T-helper 1 cell (primary cell): Measurements from ENCODE around the gene CRYBG1.

Experiments used
- DNase-seq, 5 donors: peaks; one replicate each; pipeline ENCODE4 v3.0.0-alpha.2; 2012 to 2020

Gene CRYBG1

DNA sequence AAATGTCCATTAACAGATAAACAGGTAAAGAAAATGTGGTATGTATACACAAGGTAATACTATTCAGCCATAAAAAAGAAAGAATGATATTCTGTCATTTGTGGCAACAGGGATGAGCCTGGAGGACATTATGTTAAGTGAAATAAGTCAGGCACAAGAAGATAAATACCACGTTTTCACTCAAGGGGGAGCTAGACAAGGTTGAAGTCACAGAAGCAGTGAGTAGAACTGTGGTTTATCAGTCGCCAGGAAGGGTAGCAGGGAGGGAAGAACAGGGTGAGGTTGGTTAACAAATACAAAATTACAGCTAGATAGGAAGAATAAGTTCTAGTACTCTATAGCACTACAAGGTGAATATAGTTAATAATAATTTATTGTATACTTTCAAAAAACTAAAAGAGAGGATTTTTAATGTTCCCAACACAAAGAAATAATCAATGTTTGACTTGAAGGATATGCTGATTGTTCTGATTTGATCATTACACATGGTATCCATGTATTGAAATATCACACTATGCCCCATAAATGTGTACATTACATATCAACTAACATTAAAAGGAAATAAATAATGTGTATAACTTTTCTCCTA, 247.7 kb downstream of the CRYBG1 start:
- DNase-seq: peak in 1 of 5 donors; percentile 65

GRCh38 chr6:106609699-106610098, 249.2 kb downstream of the CRYBG1 start:
- DNase-seq: peak in 1 of 5 donors; percentile 33

DNA sequence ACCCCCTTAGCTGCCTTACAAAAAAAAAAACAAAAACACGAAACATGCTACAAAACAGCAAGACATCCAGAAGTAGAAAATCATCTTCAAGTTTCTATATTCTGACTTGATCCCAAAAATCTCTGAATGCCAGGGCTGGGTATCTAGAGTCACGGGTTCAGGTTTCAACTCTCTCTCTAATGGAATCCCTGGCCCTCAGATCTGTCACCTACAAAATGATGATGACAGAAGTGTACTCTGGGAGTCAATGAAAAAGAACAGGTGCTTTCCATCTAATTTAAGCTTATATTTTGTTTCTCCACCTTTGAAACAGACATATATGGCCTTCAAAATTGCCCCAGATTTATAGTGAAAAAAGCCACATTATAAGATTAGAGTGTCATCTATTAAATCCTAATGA, 250.5 kb downstream of the CRYBG1 start:
- DNase-seq: no peak

DNA sequence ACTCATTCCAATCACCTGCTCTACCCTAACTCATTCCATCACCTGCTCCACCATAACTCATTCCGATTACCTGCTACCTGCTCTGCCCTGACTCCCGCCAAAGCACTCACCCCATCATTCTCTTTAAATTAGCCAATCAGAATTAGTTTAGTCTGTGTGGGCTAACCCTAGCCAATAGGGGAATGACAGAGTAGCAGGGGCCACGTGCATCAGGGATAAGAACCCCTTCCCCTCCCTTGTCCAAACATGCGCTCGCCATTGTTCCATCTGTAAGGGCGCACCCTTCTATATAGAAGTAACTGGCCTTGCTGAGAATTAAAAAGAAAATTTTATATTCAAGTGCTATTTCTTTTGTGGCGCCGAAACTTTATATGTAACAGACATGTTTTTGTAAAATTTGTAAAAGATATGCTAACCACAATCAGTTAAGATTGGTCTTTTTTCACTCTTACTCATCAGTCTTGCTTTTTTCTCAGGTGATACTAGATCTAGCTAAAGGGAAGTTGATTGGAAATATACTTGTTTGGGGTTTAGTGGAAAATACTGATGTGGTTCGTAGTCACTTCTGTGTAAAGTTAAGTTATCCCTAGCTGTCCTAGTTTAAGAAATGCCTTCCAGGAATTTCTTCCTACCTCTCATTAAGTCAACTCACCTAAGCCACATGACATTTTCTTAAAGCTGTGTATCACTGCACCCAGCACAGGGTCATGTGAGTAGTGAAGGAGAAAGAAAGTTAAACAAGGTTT, 252.3 kb downstream of the CRYBG1 start:
- no peak for DNase-seq

DNA sequence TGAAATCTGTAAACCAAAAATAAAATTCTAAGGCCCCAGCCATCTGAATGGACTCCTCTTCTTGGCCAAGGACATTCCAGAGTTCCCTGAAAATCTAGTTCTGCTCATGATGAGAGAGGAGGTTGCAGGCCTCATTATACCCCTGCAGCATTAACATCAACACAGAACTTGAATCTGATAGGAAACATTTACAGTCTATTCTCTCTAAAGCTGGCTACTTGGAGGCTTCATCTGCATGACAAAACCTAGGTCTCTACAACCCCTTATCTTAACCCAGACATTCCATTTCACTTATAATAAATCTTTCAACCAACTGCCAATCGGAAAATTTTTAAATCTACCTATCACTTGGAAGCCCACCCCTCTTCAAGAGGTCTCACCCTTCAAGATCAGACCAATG, 253.1 kb downstream of the CRYBG1 start:
- DNase-seq: no peak

DNA sequence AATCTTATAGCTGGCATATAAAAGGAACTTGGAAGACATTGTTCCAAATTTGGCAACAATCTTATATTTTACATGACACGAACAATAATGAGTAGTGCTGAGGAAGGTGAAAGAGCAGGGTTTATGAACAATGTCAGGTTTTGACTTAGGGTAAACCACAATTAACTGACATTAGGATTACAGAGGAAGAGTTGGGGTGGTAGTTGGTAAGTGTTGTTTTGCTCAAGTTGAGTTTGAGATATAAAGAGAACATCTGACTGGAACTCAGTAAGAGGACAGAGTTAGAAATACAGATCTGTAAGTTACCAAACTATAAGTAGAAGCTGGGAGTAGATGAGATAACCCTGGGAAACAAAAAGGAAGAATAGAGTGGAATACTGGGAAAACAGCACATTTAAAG, 253.6 kb downstream of the CRYBG1 start:
- no peak for DNase-seq

DNA sequence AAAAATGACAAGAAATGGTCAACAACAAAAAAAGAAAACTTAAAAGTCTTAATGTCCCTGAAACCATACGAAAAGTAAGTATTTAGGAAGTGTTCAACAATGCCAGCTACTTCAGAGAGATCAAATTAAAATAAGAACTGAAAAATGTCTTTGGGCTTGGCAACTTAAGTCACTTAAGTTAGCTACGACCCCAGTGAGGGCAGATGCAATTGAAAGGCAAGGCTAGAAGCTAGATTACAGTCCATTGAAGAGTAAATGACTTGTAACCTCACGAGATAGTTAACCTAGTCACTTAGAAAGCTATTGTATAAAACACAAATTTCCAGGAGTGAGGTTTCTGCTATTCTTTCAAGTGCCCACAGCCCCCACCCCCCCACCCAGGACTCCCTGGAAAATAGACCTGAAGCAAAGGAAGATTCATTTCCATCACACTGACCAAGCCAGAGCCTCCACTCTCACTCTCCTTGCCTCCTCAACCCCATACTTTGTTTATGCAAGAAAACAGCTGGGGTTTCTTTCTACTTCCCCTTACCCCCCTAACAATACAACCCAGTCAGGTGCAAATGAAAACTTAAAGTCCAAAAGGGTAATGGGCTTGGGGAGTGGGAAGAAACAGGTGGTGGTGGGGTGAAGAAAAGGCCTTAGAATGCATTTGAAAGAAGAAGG, 254.2 kb downstream of the CRYBG1 start:
- DNase-seq: no peak

DNA sequence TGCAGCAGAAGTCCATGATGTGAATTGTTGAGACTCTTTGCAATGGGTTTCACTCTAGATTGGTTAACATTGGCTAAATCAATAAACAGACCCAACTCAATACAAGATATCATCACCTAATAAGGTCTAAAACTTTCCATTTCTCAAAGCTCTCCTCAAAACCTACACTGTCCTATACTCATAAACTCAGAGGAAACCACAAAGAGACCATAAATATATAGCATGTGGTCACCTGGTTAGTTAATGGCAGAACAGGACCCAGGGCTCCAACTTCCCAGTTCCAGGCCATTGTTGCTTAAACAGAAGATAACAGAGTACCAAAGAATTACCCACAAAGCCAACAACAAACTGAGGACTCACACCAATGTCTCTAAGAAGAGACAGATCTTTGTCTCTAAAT, 256.8 kb downstream of the CRYBG1 start:
- no peak for DNase-seq

DNA sequence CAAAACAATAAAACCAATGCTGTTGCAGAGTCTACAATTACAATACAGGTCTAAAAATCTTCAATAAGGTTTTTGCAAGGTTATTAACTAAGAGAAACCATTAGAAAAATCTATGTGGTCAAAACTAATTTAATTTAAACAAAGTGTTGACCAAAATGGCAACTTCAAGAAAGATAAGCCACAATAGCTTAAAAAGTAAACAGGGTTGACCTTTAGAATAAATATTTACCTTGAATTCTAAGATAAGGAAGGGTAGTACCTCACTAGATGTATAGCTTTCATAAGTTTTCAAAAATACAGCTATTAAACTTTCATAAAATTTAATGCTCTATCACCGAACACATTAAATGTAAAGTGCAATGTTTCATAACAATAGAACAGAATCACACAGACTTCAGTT, 257.3 kb downstream of the CRYBG1 start:
- DNase-seq: no peak

DNA sequence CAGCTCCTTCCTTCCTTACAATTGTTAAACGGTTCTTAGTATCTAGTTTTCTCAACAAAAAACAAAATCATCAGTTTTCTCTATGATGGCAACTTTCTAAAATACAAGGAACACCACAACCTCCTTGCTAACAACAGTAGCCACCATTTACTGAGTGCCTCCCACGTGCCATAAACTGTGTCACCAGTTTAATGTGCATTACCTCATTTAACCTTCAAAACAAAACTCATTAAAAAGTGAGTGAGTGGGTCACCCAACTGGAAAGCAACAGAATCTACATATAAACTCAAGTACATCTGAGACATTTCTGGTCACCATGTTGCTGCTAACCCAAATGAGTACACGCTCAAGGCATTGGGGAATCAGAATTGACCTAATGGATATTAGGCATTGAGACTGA, 257.8 kb downstream of the CRYBG1 start:
- DNase-seq: no peak

GRCh38 chr6:106619223-106619622, 258.7 kb downstream of the CRYBG1 start:
- DNase-seq: no peak

- no peak for DNase-seq
These were observed 260.6 kb downstream of the CRYBG1 start for GRCh38 chr6:106620931-106621672.
